ENCODE results near the gene DOCK2.

The DOCK2 gene

GRCh38 chr5:169988947-169989346 is 351.9 kb downstream of the DOCK2 start:
- no peak for DNase-seq (ENCODE audit: low spot score)

GRCh38 chr5:169989365-169989764 is 352.3 kb downstream of the DOCK2 start:
- no peak for DNase-seq (ENCODE audit: low spot score)

- DNase-seq (ENCODE audit: low spot score): no peak
Measured at GRCh38 chr5:169991115-169991869, 354.2 kb downstream of the DOCK2 start.

- DNase-seq (ENCODE audit: low spot score): no peak
Measured at GRCh38 chr5:169992789-169993484, 355.9 kb downstream of the DOCK2 start.

GRCh38 chr5:169993485-169993790 is 356.4 kb downstream of the DOCK2 start:
- no peak for DNase-seq (ENCODE audit: low spot score)

- DNase-seq (ENCODE audit: low spot score): no peak
Measured at GRCh38 chr5:169997798-169998197, 360.7 kb downstream of the DOCK2 start.

- no peak for DNase-seq (ENCODE audit: low spot score)
Measured at GRCh38 chr5:169999621-170000020, 362.5 kb downstream of the DOCK2 start.

- DNase-seq (ENCODE audit: low spot score): no peak
Measured at GRCh38 chr5:170000155-170000554, 363.1 kb downstream of the DOCK2 start.

- DNase-seq (ENCODE audit: low spot score): no peak
Measured at GRCh38 chr5:170006021-170006420, 368.9 kb downstream of the DOCK2 start.

- no peak for DNase-seq (ENCODE audit: low spot score)
Measured at GRCh38 chr5:170008376-170008775, 371.3 kb downstream of the DOCK2 start.

GRCh38 chr5:170010595-170010994 is 373.5 kb downstream of the DOCK2 start:
- no peak for DNase-seq (ENCODE audit: low spot score)

GRCh38 chr5:170011751-170012150 is 374.7 kb downstream of the DOCK2 start:
- DNase-seq (ENCODE audit: low spot score): no peak

GRCh38 chr5:170012622-170013021 is 375.5 kb downstream of the DOCK2 start:
- DNase-seq (ENCODE audit: low spot score): no peak

GRCh38 chr5:170020423-170020822 is 383.3 kb downstream of the DOCK2 start:
- no peak for DNase-seq (ENCODE audit: low spot score)

- DNase-seq (ENCODE audit: low spot score): no peak
Measured at GRCh38 chr5:170021506-170021905, 384.4 kb downstream of the DOCK2 start.

GRCh38 chr5:170025853-170026252 is 388.8 kb downstream of the DOCK2 start:
- no peak for DNase-seq (ENCODE audit: low spot score)

GRCh38 chr5:170028124-170028523 is 391.0 kb downstream of the DOCK2 start:
- DNase-seq (ENCODE audit: low spot score): no peak

- DNase-seq (ENCODE audit: low spot score): no peak
Measured at GRCh38 chr5:170034231-170034630, 397.2 kb downstream of the DOCK2 start.

- no peak for DNase-seq (ENCODE audit: low spot score)
Measured at GRCh38 chr5:170038241-170038640, 401.2 kb downstream of the DOCK2 start.

- DNase-seq (ENCODE audit: low spot score): no peak
Measured at GRCh38 chr5:170039830-170040229, 402.8 kb downstream of the DOCK2 start.

- no peak for DNase-seq (ENCODE audit: low spot score)
Measured at GRCh38 chr5:170046241-170046640, 409.2 kb downstream of the DOCK2 start.

- no peak for DNase-seq (ENCODE audit: low spot score)
Measured at GRCh38 chr5:170049713-170050112, 412.6 kb downstream of the DOCK2 start.

- DNase-seq (ENCODE audit: low spot score): no peak
Measured at GRCh38 chr5:170053896-170054295, 416.8 kb downstream of the DOCK2 start.

- no peak for DNase-seq (ENCODE audit: low spot score)
Measured at GRCh38 chr5:170055606-170056005, 418.5 kb downstream of the DOCK2 start.
